CD4-positive, alpha-beta T cell treated with Interleukin-2 at 100 ng/mL for 4 hours (primary cell): ENCODE results near the gene FAM228B.
A peak's percentile ranks its signal among the peaks of the same experiment; 100 is the strongest.

Experiments
- DNase-seq: peaks from one replicate; pipeline ENCODE4 v3.0.0-alpha.2; 2020; ENCODE audit warnings: low spot score

The FAM228B gene

DNA sequence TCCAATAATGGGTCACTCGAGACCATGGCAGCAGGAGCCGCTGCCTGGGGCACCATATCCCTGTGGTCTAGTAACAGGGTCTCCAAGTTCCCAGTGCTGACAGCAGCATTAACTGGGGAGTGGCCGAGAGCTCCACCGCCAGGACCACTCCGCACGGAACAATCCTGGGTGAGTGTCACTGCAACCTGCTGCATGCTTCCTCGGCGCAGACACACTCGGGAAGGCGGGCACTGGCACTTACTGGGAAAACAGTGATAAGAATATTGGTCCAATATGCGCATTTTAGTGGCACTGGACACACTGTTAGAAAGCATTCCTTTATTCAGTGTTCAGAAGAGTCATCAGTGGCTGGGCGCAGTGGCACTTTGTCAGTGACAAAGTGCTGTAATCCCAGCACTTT, 81.2 kb downstream of the FAM228B start:
- no peak for DNase-seq

DNA sequence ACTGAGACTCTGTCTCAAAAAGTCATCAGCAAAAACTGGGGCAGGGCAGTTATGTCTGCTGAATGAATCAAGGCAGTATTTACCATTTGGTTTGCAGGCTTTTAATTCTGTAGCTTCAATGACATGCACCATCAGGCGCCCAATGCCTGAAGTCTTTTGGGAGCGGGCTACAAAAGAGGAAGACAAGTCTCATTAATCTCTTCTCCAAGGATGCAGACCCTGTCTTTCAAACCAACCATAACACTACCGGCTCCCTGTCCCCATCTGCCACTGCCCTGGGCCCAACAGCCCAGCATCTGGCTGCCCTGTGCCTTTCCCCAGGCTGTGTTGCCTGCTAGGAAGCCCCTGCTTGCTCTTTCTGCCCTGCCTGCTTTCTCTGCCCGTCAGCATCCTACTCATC, 81.9 kb downstream of the FAM228B start:
- no peak for DNase-seq

DNA sequence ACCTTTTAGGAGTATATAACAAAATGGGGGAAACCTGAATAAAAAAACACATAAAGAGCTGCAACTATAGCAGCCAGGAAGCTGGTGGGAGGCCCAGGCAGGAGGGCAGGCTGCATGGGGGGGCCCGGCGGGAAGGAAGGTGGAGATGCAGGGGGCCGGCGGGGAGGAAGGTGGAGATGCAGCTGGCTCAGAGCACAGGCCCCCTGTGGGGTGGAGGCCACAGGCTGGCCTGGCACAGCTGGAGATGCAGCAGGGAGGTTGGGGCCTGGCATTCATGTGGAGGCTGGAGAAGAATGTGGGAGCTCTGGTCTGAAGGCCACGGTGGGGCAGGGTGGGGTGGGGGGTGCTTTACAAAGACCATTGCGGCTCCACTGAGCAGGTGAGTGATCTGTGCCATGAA, 83.0 kb downstream of the FAM228B start:
- no peak for DNase-seq

DNA sequence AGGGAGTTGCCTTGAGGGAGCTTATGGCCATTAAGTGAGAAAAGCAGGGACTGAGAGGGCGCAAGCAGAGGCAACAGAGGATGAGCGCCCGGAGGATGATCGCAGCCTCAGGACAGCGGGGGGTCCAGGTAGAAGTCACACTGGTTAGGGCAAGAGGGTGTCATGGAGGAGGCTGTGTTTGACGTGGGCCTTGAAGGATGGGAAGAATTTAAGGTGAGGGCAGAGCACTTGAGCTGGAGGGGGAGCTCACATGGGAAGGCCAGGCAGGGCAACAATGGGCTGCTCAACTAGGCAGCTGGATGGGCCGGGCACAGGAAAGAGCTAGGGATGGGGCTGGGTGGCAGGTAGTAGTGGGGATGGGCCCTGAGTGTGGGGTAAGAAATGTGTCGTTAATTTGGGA, 83.4 kb downstream of the FAM228B start:
- DNase-seq: no peak

DNA sequence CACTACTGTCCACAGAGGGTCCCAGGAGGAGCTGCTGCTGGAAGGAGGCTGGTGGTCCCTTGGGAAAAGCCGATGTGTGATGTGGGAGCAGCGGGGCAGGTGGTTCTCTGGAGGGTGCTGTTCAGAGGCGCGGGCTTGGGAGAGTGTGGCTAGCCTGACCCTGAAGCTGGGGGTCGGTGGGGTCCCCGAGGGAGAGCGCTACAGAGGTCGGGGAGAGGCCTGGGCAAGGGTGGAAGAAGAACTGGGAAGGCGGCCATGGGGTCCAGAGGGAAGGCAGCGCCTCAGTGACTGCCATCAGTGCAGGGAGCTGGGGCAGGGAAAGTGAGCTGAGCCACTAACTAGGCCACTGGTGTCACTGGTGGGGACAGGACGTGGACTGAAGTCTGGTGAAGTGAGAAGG, 84.1 kb downstream of the FAM228B start:
- no peak for DNase-seq

DNA sequence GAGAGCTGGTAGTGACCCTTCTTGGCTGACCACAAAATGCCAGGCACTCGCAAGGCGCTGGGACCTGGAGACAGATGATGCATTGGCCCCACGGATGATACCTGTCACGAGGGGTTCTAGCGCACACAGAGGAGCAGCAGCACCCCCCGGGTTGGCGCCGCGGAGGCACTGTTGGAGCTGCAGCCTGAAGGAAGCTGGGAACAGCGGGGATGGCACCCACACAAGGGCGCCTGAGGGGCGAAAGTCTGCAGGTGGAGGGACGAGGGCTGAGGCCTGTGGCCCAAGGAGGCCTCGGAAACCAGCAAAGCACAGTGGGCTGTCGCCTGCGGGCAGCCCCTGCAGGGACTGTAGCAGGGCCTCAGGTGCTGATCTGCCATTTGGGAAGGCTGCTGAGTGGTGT, 85.2 kb downstream of the FAM228B start:
- DNase-seq: no peak

DNA sequence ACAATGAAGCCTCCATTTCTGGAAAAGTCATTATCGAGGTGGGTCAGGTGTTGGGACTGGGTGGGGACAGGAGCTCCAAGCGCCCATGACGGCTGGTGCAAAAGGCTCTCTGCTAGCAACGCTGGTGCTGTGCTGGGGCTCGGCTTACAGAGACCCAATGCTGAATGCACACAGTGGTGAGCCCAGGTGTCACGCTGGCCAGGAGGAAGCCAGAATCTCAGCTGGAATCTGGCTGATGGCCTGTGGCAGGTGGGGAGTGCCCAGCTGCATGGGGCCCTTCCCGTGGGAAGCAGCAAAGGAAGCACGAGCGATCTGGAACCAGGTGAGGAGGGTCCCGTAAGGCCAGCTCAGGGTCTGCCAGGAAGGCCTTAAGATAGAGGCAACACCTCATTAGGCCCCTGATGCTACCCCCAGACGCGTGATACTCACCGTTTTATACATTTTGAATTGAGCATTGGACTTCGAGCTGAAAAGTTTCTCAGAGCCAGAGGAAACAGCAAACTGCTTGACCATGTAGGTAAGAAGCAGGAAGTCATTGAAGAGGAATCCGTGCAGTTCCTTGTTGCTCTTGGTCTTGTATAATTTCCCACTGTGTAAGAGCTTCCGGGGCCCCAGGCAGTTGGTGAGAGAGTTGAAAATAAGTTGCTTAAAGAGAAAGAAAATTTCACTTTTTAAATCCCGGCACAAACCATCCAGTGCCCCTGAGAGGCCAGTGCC, 86.3 kb downstream of the FAM228B start:
- DNase-seq: no peak

DNA sequence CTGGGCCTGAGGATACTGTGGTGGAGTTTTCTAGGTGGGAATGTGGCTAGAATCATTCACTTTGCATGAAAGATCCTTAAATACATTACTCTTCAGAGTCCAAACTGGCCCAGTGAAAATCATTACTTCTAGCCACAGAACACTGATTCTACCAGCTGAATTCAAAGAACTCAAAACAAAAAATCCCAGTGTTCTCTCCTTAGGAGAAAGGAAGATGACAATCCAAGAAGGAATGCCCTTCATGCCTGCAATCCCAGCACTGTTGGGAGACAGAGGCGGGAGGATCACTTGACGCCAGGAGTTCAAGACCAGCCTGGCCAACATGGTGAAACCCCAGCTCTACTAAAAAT, 86.8 kb downstream of the FAM228B start:
- DNase-seq: no peak

DNA sequence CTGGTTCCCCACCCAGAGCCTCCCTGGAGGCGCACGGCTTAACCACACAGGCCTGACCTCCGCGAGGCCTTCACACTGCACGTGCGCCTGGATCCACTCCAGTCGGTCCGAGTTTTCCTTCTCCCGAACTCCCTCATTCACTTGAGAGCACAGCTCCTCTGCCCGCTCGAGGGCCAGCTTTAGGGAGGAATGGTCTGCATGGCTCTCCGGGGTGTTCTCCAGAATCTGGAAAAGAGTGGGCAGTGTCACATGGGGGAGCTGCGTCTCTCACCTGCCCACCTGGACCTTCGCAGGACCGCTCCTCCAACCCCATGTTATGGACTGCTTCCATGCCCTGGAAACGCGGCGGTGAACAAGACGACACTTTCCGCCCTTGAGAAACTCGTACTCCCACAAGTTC, 87.5 kb downstream of the FAM228B start:
- no peak for DNase-seq

DNA sequence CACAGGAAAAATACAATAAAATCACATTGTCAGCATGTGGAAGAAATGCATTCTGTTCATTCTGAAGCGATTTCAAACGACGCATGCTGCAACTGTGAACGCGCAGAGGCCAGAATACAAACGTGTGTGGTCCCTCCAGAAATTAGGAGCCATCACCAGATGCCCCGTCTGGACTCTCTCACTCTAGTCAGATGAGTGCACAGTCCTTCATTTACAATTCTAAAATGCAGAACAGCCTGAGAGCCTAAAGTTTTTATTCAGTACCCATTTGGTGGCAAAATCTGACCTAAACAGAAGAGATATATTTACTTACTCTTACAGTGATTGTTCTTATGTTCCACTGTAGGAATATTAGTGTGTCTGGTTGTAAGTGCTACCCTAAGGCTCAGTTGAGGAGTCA, 88.1 kb downstream of the FAM228B start:
- no peak for DNase-seq

DNA sequence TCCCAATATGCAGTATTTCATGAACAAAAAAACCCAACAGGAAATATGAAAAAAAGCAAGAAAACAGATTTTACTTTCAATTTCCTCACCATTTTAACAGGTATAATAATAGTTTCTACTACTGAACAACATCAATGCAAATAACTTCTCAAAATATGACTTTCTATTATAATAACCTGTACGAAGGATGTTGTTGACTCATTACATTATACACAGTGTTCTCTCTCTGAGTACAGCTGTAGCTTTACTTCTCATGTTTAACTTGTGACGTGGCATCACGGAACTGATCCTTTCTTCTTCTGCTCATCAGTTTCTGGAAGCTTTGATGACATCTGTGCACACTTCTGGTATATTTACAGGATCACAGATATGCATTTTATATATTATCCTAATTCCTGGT, 91.6 kb downstream of the FAM228B start:
- peak; percentile 12 for DNase-seq
